ENCODE data around the gene SLC35B1. TPM values are rescaled to one million over a fixed set of nuclear protein-coding genes. Genes with fewer than 3 reads are reported as not detected.
A peak's percentile ranks its signal among the peaks of the same experiment; 100 is the strongest.

Gene SLC35B1
- total and polyA plus RNA-seq, 2 donors (not counting 1 experiment from before 2014, with no cell fraction given) = 32.3 to 47.2 TPM

GRCh38 chr17:49708515-49709183 lies 885 bp upstream of the SLC35B1 start:
- POLR2A ChIA-PET = interaction anchor here (0.6 to 3.2 kb wide), 11 partner anchors 13 to 141 kb away, joined by 3 to 23 read pairs (median 5); partner anchors contain the start of genes FAM117A, KAT7 and SPOP
- Histone ChIP-seq H3K4me3 (ENCODE audit: control extremely low read depth in 1 of 5, extremely low read depth in 1 of 5, insufficient read depth in 1 of 5, low read depth in 2 of 5, low read length in 4 of 5) (peak overlapping the region in 4 of 5 experiments; percentile 8 to 29 (median 26)), H3K36me3 (replicated peaks in 1 of 2; ENCODE audit: control extremely low read depth in 1 of 2, control insufficient read depth in 1 of 2, extremely low read depth in 1 of 2, insufficient read depth in 2 of 2, low read length in 1 of 2) (peaks cover 0 to 56% of the 10 kb centered on the region in 2 experiments)

More at GRCh38 chr17:49708515-49709183, 885 bp upstream of the SLC35B1 start:
- H3K27ac Mint-ChIP-seq = peak overlapping the region; percentile 93
- H3K4me1 Mint-ChIP-seq = peaks cover 32% of the 10 kb centered on the region
- CTCF ChIA-PET = interaction anchor here (0.9 to 24.9 kb wide), 22 partner anchors 9 to 394 kb away, joined by 3 to 485 read pairs (median 6); partner anchors contain the start of genes FAM117A, KAT7 and NXPH3
- H3K4me2 ChIP-seq (replicated peaks; ENCODE audit: low read depth, low read length, poor library complexity, severe bottlenecking) = peak overlapping the region; percentile 84
- H3K9me3 ChIP-seq (ENCODE audit: control extremely low read depth in 1 of 3, control insufficient read depth in 2 of 3, insufficient read depth in 1 of 3, low read length in 2 of 3) = no peaks in the 10 kb centered on the region
- H4K20me1 ChIP-seq (ENCODE audit: control insufficient read depth, insufficient read depth, low read length, poor library complexity, severe bottlenecking) = peaks cover 7% of the 10 kb centered on the region
- TF ChIP-seq EZH2 (IDR thresholded peaks at IDR 0.05; ENCODE audit: borderline replicate concordance, insufficient read depth, low read depth, low read length, poor library complexity, severe bottlenecking) = no peak
- peak; percentile 8 for TF ChIP-seq CTCF (IDR thresholded peaks at IDR 0.05)
- DNase-seq (no peak), ATAC-seq (ENCODE audit: low read depth) (no peak)
- no peaks in the 10 kb centered on the region for H3K27me3 Mint-ChIP-seq
- H3K9me3 Mint-ChIP-seq (ENCODE audit: insufficient read depth) = no peaks in the 10 kb centered on the region
- H3K79me2 ChIP-seq (ENCODE audit: control insufficient read depth, insufficient read depth, low read length) = peaks cover 22% of the 10 kb centered on the region
- no peaks in the 10 kb centered on the region for H3K27me3 ChIP-seq (replicated peaks in 1 of 4; ENCODE audit: control extremely low read depth in 1 of 4, control insufficient read depth in 3 of 4, insufficient read depth in 4 of 4, low read length in 3 of 4)
- H3K4me3 Mint-ChIP-seq = peak overlapping the region; percentile 88
- H3K9ac ChIP-seq (ENCODE audit: low read length) = no peak overlapping the region
- 75% methylated on average over 12 of the region's 15 CpGs for WGBS (ENCODE audit: insufficient coverage)
- H3K27ac ChIP-seq (ENCODE audit: low read length in 2 of 2) = peak overlapping the region; percentile 63 to 93
- H3K4me1 ChIP-seq (ENCODE audit: control insufficient read depth in 2 of 2, insufficient read depth in 2 of 2, low read length in 2 of 2) = peaks cover 19 to 25% of the 10 kb centered on the region in 2 donors
- intact Hi-C loops (cut with micrococcal nuclease) = loop anchor here (1.0 to 10.0 kb wide), 8 partner anchors 30 to 387 kb away; partner anchors contain the start of genes FAM117A, KAT7, NGFR and PDK2
- H2AFZ ChIP-seq (ENCODE audit: insufficient read depth, low read depth, low read length, poor library complexity, severe bottlenecking) = peak overlapping the region; percentile 20

Data from B cell (primary cell).